Smooth muscle cell (in vitro differentiated cells): Measurements from ENCODE around the gene SMAD1. TPM values are rescaled to one million over a fixed set of nuclear protein-coding genes. Genes with fewer than 3 reads are reported as not detected.

Experiments
- DNase-seq: peaks from one replicate; lab custom pipeline; 2025; ENCODE audit not compliant: unreplicated experiment; lab: John Stamatoyannopoulos, UW
- H2AFZ ChIP-seq: fragments of 200-600 bp; sonication (generic); 2 replicates; pipeline ENCODE4 v1.6.0; 2016; ENCODE audit warnings: antibody characterized with exemption, low read depth, mild to moderate bottlenecking
- H3F3A ChIP-seq: fragments of 200-600 bp; sonication (generic); 2 replicates; pipeline ENCODE4 v1.6.0; 2017; ENCODE audit warnings: antibody characterized with exemption, low read depth
- H3K27ac ChIP-seq: fragments of 200-600 bp; sonication (generic); 2 replicates; pipeline ENCODE4 v1.5.1; 2016; ENCODE audit warnings: low read depth, mild to moderate bottlenecking
- H3K27me3 ChIP-seq: fragments of 200-600 bp; sonication (generic); 2 replicates; pipeline ENCODE4 v1.6.1; 2016; ENCODE audit warnings: low read depth, mild to moderate bottlenecking
- H3K36me3 ChIP-seq: fragments of 200-600 bp; sonication (generic); 2 replicates; pipeline ENCODE4 v1.5.1; 2016; ENCODE audit warnings: low read depth
- H3K4me1 ChIP-seq: fragments of 200-600 bp; sonication (generic); 2 replicates; pipeline ENCODE4 v1.5.1; 2016; ENCODE audit warnings: low read depth
- H3K4me2 ChIP-seq: fragments of 200-600 bp; sonication (generic); 2 replicates; pipeline ENCODE4 v1.6.0; 2016; ENCODE audit warnings: mild to moderate bottlenecking
- H3K4me3 ChIP-seq: fragments of 200-600 bp; sonication (generic); 2 replicates; pipeline ENCODE4 v1.5.1; 2016; ENCODE audit warnings: mild to moderate bottlenecking
- H3K79me2 ChIP-seq: fragments of 200-600 bp; sonication (generic); 2 replicates; pipeline ENCODE4 v1.6.0; 2016; ENCODE audit warnings: low read depth, mild to moderate bottlenecking
- H3K9ac ChIP-seq: fragments of 200-600 bp; sonication (generic); 2 replicates; pipeline ENCODE4 v1.6.0; 2016; ENCODE audit warnings: low read depth
- H3K9me3 ChIP-seq: fragments of 200-600 bp; sonication (generic); replicated peaks from 2 replicates; pipeline ENCODE4 v1.5.1; 2016; ENCODE audit warnings: low read depth
- H4K20me1 ChIP-seq: fragments of 200-600 bp; sonication (generic); 2 replicates; pipeline ENCODE4 v1.6.0; 2016; ENCODE audit warnings: low read depth
- CTCF ChIP-seq: fragments of 200-600 bp; sonication (generic); IDR thresholded peaks from 2 replicates; pipeline ENCODE4 v1.5.1; 2017; ENCODE audit warnings: borderline replicate concordance, mild to moderate bottlenecking, antibody characterized with exemption; ENCODE audit not compliant: insufficient read depth, poor library complexity, severe bottlenecking
- WGBS: methylation state at CpG from one replicate; pipeline ENCODE4 v1.1.7; 2016; ENCODE audit warnings: low lambda C conversion rate; 5-methylcytosine and 5-hydroxymethylcytosine counted together
- polyA plus RNA-seq: library from polyadenylated mRNA; unstranded; fragments of >200 nt; fragmentation: Nextera tagmentation; extraction: Ambion mirVana; gene quantifications from 2 replicates; pipeline ENCODE4 v1.2.1, GENCODE V29; 2016
- total RNA-seq: library from RNA; depleted of rRNA; stranded (reverse); fragments of >200 nt; gene quantifications from 2 replicates; pipeline ENCODE4 v1.2.3, GENCODE V29; 2014

The SMAD1 gene
- total and polyA plus RNA-seq, 2 experiments from 2014 or later: 23.1 to 34.0 TPM

DNA sequence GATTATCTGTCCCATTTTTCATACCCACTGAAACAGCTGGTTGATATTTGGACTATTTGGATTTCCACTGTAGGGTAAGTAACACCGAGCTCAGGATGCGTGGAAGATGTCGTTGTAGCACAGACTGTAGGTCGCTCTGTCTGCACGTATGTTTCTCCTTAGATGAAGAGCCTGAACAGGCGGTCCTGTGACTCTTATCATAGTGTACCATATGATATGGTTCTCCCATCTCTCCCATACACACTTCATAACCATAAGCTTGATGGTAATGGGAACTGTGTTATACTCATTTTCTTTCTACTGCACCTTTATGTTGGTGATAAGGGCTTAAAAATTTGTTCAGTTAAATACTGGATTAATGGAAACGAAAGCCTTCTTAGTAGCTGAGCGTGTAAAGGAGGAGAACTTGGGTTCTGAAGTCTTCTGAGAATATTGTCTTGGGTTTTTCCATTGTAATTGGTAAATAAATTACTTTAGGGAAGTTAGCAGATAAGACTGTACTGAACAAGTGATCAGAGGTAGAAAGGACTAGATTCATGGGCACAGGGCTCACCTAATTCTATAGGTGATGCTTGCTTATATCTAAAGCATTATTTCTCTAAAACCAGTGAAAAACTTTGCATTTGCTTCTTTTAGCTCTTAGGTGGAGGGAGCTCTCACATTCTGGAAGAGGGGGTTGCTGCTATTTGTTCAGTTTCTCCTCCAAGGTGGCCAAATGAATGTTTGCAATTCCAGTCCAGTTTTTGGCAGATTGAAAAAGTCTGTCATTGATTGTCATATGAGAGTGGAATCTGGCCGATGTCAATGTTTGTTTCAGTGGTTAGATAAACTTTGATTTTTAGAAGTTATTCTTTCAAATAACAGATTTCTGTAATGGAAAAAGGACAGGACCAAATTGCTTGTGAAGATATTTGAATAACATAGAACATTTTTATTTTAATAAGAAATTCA, 15.8 kb downstream of the SMAD1 start:
- Histone ChIP-seq H3K27me3 (no peaks in the 10 kb centered on the region), H3K36me3 (no peaks in the 10 kb centered on the region), H3F3A (no peaks in the 10 kb centered on the region), H3K27ac (no peak overlapping the region), H3K9me3 (no peaks in the 10 kb centered on the region), H3K4me3 (no peak overlapping the region), H3K4me2 (no peak overlapping the region), H3K79me2 (peaks cover 92% of the 10 kb centered on the region), H4K20me1 (peaks cover 81% of the 10 kb centered on the region), H3K4me1 (no peaks in the 10 kb centered on the region), H3K9ac (no peak overlapping the region), H2AFZ (no peak overlapping the region)
- WGBS: 98% methylated on average over 9 of the region's 9 CpGs
- TF ChIP-seq CTCF: no peak
- no peak for DNase-seq

- Histone ChIP-seq H3K9me3 (no peaks in the 10 kb centered on the region), H3K27me3 (no peaks in the 10 kb centered on the region), H3K9ac (no peak overlapping the region), H3K27ac (no peak overlapping the region), H4K20me1 (peaks cover 81% of the 10 kb centered on the region), H3K4me2 (no peak overlapping the region), H3K79me2 (peaks cover 90% of the 10 kb centered on the region), H3K4me3 (no peak overlapping the region), H3F3A (no peaks in the 10 kb centered on the region), H2AFZ (no peak overlapping the region), H3K4me1 (no peaks in the 10 kb centered on the region), H3K36me3 (no peaks in the 10 kb centered on the region)
- TF ChIP-seq CTCF: no peak
- no peak for DNase-seq
Measured at GRCh38 chr4:145498430-145498829, 16.8 kb downstream of the SMAD1 start.

DNA sequence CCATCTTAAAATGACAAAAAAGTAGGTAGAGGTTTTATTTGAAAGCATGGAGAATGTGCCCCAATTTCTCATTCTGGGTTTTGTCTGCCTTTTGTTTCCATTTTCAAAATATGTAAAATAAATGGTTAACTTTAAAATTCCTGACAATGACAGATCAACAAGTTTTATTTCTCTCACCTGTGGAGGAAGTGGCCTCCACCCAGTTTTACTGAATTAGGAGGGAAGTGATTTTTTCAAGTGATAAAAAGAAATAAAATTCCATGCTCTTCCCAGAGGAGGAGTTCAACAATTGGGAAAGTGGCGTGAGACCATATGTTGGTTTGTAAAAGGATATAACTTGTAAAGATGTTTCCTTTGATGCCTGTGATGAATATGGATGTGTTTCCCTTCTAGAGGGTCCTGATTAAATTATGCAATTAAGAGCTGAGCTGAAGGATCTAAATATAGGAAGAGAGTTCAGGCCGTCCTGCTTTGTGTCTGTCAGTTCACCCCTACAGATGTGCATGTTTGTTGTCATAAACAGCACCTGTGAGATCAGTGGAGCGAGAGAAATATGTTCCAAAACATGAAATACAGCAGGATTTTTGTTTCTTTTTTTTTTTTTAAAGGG, 19.5 kb downstream of the SMAD1 start:
- Histone ChIP-seq H3K4me1 (no peaks in the 10 kb centered on the region), H3K9ac (no peak overlapping the region), H3K9me3 (no peaks in the 10 kb centered on the region), H3K27ac (no peak overlapping the region), H4K20me1 (peaks cover 84% of the 10 kb centered on the region), H2AFZ (no peak overlapping the region), H3K27me3 (no peaks in the 10 kb centered on the region), H3K79me2 (peaks cover 89% of the 10 kb centered on the region), H3K36me3 (no peaks in the 10 kb centered on the region), H3F3A (no peaks in the 10 kb centered on the region), H3K4me3 (no peak overlapping the region), H3K4me2 (no peak overlapping the region)
- DNase-seq: no peak
- TF ChIP-seq CTCF: no peak
- WGBS: 92% methylated on average over 3 of the region's 3 CpGs

GRCh38 chr4:145502809-145503208, 21.2 kb downstream of the SMAD1 start:
- no peak for DNase-seq
- Histone ChIP-seq H3K27ac (no peak overlapping the region), H3K4me1 (no peaks in the 10 kb centered on the region), H3K27me3 (no peaks in the 10 kb centered on the region), H3K79me2 (peaks cover 91% of the 10 kb centered on the region), H3K36me3 (no peaks in the 10 kb centered on the region), H3F3A (no peaks in the 10 kb centered on the region), H3K4me3 (no peak overlapping the region), H3K9ac (no peak overlapping the region), H2AFZ (no peak overlapping the region), H3K9me3 (no peaks in the 10 kb centered on the region), H3K4me2 (no peak overlapping the region), H4K20me1 (peaks cover 88% of the 10 kb centered on the region)
- WGBS: 95% methylated on average over 5 of the region's 5 CpGs
- no peak for TF ChIP-seq CTCF
